Immature natural killer cell (primary cell): Measurements from ENCODE around the gene MYLK4. TPM values are rescaled to one million over a fixed set of nuclear protein-coding genes. Genes with fewer than 3 reads are reported as not detected.

Source experiments
- DNase-seq, 3 donors: peaks; one replicate each; pipeline ENCODE4 v3.0.0; 2022; ENCODE audit warnings: mixed read lengths in 1 of 3
- H3K27ac Mint-ChIP-seq, 6 donors: one replicate each; pipeline ENCODE4 v1.8.0; 2020; ENCODE audit warnings: mixed read lengths in 6 of 6, mild to moderate bottlenecking in 5 of 6, inconsistent platforms in 4 of 6, moderate library complexity in 3 of 6
- H3K27me3 Mint-ChIP-seq, 3 donors: one replicate each; pipeline ENCODE4 v1.8.0; 2020 to 2021; ENCODE audit warnings: low read depth in 3 of 3, mild to moderate bottlenecking in 3 of 3, mixed read lengths in 3 of 3, moderate library complexity in 3 of 3, inconsistent platforms in 1 of 3
- H3K36me3 Mint-ChIP-seq, 3 donors: one replicate each; pipeline ENCODE4 v1.8.0; 2020; ENCODE audit warnings: mixed read lengths in 3 of 3, inconsistent platforms in 2 of 3, mild to moderate bottlenecking in 2 of 3
- H3K4me1 Mint-ChIP-seq, 2 donors: one replicate each; pipeline ENCODE4 v1.8.0; 2020; ENCODE audit warnings: inconsistent platforms in 2 of 2, mild to moderate bottlenecking in 2 of 2, mixed read lengths in 2 of 2, moderate library complexity in 1 of 2
- H3K4me3 Mint-ChIP-seq, 5 donors: one replicate each; pipeline ENCODE4 v1.8.0; 2020; ENCODE audit warnings: mild to moderate bottlenecking in 5 of 5, mixed read lengths in 5 of 5, inconsistent platforms in 3 of 5, moderate library complexity in 3 of 5
- H3K9me3 Mint-ChIP-seq, 6 donors: one replicate each; pipeline ENCODE4 v1.8.0; 2020; ENCODE audit warnings: mild to moderate bottlenecking in 6 of 6, mixed read lengths in 6 of 6, inconsistent platforms in 4 of 6, moderate library complexity in 3 of 6
- polyA plus RNA-seq, 3 donors: library from polyadenylated mRNA; unstranded; fragments of 300-500 nt; fragmentation: Illumina TruSeq; gene quantifications; one replicate each; pipeline ENCODE4 v1.2.3, GENCODE V29; 2021

MYLK4 gene
- polyA plus RNA-seq, 3 donors from 2014 or later = 0.09 to 0.17 TPM; not detected in 1

GRCh38 chr6:2760882-2761842, 10.4 kb upstream of the MYLK4 start:
- Mint-ChIP-seq H3K4me3 (peak overlapping the region; percentile 6 to 55 (median 27)), H3K9me3 (no peaks in the 10 kb centered on the region), H3K36me3 (no peaks in the 10 kb centered on the region), H3K27ac (peak overlapping the region in 3 of 6 donors; percentile 5 to 35 (median 12)), H3K4me1 (peaks cover 12 to 16% of the 10 kb centered on the region in 2 donors), H3K27me3 (peaks cover 5 to 10% (median 9%) of the 10 kb centered on the region in 3 donors)
- peak in 2 of 3 donors; percentile 23 to 28 for DNase-seq

- Mint-ChIP-seq H3K4me3 (no peak overlapping the region), H3K9me3 (no peaks in the 10 kb centered on the region), H3K36me3 (no peaks in the 10 kb centered on the region), H3K27ac (no peak overlapping the region), H3K4me1 (peaks cover 3 to 6% of the 10 kb centered on the region in 2 donors), H3K27me3 (peaks cover 0 to 6% (median 3%) of the 10 kb centered on the region in 3 donors)
- no peak for DNase-seq
Observed at GRCh38 chr6:2758980-2759379, 8.3 kb upstream of the MYLK4 start.

GRCh38 chr6:2756687-2757224, 6.0 kb upstream of the MYLK4 start:
- no peaks in the 10 kb centered on the region for H3K9me3 Mint-ChIP-seq
- H3K27me3 Mint-ChIP-seq = peaks cover 0 to 13% (median 3%) of the 10 kb centered on the region in 3 donors
- H3K4me1 Mint-ChIP-seq = peaks cover 6 to 12% of the 10 kb centered on the region in 2 donors
- no peaks in the 10 kb centered on the region for H3K36me3 Mint-ChIP-seq
- no peak overlapping the region for H3K4me3 Mint-ChIP-seq
- H3K27ac Mint-ChIP-seq = no peak overlapping the region
- no peak for DNase-seq

- Mint-ChIP-seq H3K4me3 (no peak overlapping the region), H3K9me3 (no peaks in the 10 kb centered on the region), H3K36me3 (no peaks in the 10 kb centered on the region), H3K27me3 (peaks cover 0 to 13% (median 3%) of the 10 kb centered on the region in 3 donors), H3K27ac (no peak overlapping the region), H3K4me1 (peaks cover 5 to 9% of the 10 kb centered on the region in 2 donors)
- no peak for DNase-seq
Observed at GRCh38 chr6:2756241-2756640, 5.5 kb upstream of the MYLK4 start.

- peaks cover 3 to 7% of the 10 kb centered on the region in 2 donors for H3K4me1 Mint-ChIP-seq
Observed at GRCh38 chr6:2755456-2755855, 4.7 kb upstream of the MYLK4 start.

GRCh38 chr6:2754911-2755310, 4.2 kb upstream of the MYLK4 start:
- Mint-ChIP-seq H3K27ac (no peak overlapping the region), H3K36me3 (no peaks in the 10 kb centered on the region), H3K4me3 (no peak overlapping the region), H3K9me3 (no peaks in the 10 kb centered on the region), H3K27me3 (peaks cover 0 to 16% (median 1%) of the 10 kb centered on the region in 3 donors), H3K4me1 (peaks cover 4 to 12% of the 10 kb centered on the region in 2 donors)
- DNase-seq = no peak

More at GRCh38 chr6:2755456-2755855, 4.7 kb upstream of the MYLK4 start:
- Mint-ChIP-seq H3K4me3 (no peak overlapping the region), H3K36me3 (no peaks in the 10 kb centered on the region), H3K27me3 (peaks cover 0 to 14% (median 1%) of the 10 kb centered on the region in 3 donors), H3K27ac (no peak overlapping the region), H3K9me3 (no peaks in the 10 kb centered on the region)
- no peak for DNase-seq

- H3K27ac Mint-ChIP-seq = no peak overlapping the region
- peaks cover 6 to 15% of the 10 kb centered on the region in 2 donors for H3K4me1 Mint-ChIP-seq
- H3K4me3 Mint-ChIP-seq = no peak overlapping the region
- no peaks in the 10 kb centered on the region for H3K36me3 Mint-ChIP-seq
- H3K27me3 Mint-ChIP-seq = peaks cover 0 to 20% (median 1%) of the 10 kb centered on the region in 3 donors
- H3K9me3 Mint-ChIP-seq = no peaks in the 10 kb centered on the region
- no peak for DNase-seq
Observed at GRCh38 chr6:2754393-2754792, 3.7 kb upstream of the MYLK4 start.

GRCh38 chr6:2753743-2754142, 3.0 kb upstream of the MYLK4 start:
- DNase-seq = no peak
- Mint-ChIP-seq H3K9me3 (no peaks in the 10 kb centered on the region), H3K27me3 (peaks cover 1 to 20% (median 2%) of the 10 kb centered on the region in 3 donors), H3K4me1 (peaks cover 6 to 15% of the 10 kb centered on the region in 2 donors), H3K36me3 (no peaks in the 10 kb centered on the region), H3K4me3 (no peak overlapping the region), H3K27ac (no peak overlapping the region)

GRCh38 chr6:2753110-2753489, 2.4 kb upstream of the MYLK4 start:
- peaks cover 1 to 20% (median 2%) of the 10 kb centered on the region in 3 donors for H3K27me3 Mint-ChIP-seq
- no peaks in the 10 kb centered on the region for H3K9me3 Mint-ChIP-seq
- DNase-seq = no peak

GRCh38 chr6:2752477-2753109, 1.9 kb upstream of the MYLK4 start:
- H3K27me3 Mint-ChIP-seq = peaks cover 1 to 20% (median 2%) of the 10 kb centered on the region in 3 donors
- no peaks in the 10 kb centered on the region for H3K36me3 Mint-ChIP-seq
- H3K9me3 Mint-ChIP-seq = no peaks in the 10 kb centered on the region
- H3K4me3 Mint-ChIP-seq = no peak overlapping the region
- no peak overlapping the region for H3K27ac Mint-ChIP-seq
- DNase-seq = no peak
- peaks cover 6 to 15% of the 10 kb centered on the region in 2 donors for H3K4me1 Mint-ChIP-seq

More at GRCh38 chr6:2753110-2753489, 2.4 kb upstream of the MYLK4 start:
- H3K27ac Mint-ChIP-seq = no peak overlapping the region
- no peak overlapping the region for H3K4me3 Mint-ChIP-seq
- H3K4me1 Mint-ChIP-seq = peaks cover 6 to 15% of the 10 kb centered on the region in 2 donors
- H3K36me3 Mint-ChIP-seq = no peaks in the 10 kb centered on the region

GRCh38 chr6:2751871-2752270, 1.1 kb upstream of the MYLK4 start:
- no peaks in the 10 kb centered on the region for H3K36me3 Mint-ChIP-seq
- peaks cover 6 to 15% of the 10 kb centered on the region in 2 donors for H3K4me1 Mint-ChIP-seq
- H3K9me3 Mint-ChIP-seq = no peaks in the 10 kb centered on the region
- H3K4me3 Mint-ChIP-seq = no peak overlapping the region
- no peak overlapping the region for H3K27ac Mint-ChIP-seq
- H3K27me3 Mint-ChIP-seq = peaks cover 1 to 20% (median 2%) of the 10 kb centered on the region in 3 donors
- no peak for DNase-seq

GRCh38 chr6:2749969-2750600, 637 bp downstream of the MYLK4 start:
- DNase-seq = peak; percentile 44 to 58 (median 53)
- no peak overlapping the region for H3K4me3 Mint-ChIP-seq
- no peaks in the 10 kb centered on the region for H3K9me3 Mint-ChIP-seq
- H3K27ac Mint-ChIP-seq = no peak overlapping the region
- peaks cover 0 to 4% (median 0%) of the 10 kb centered on the region in 3 donors for H3K36me3 Mint-ChIP-seq
- peaks cover 1 to 20% (median 2%) of the 10 kb centered on the region in 3 donors for H3K27me3 Mint-ChIP-seq
- peaks cover 6 to 15% of the 10 kb centered on the region in 2 donors for H3K4me1 Mint-ChIP-seq

- peaks cover 0 to 18% (median 2%) of the 10 kb centered on the region in 3 donors for H3K27me3 Mint-ChIP-seq
- no peak overlapping the region for H3K27ac Mint-ChIP-seq
- no peak overlapping the region for H3K4me3 Mint-ChIP-seq
- peaks cover 0 to 4% (median 0%) of the 10 kb centered on the region in 3 donors for H3K36me3 Mint-ChIP-seq
- DNase-seq = no peak
- no peaks in the 10 kb centered on the region for H3K9me3 Mint-ChIP-seq
- peaks cover 3 to 9% of the 10 kb centered on the region in 2 donors for H3K4me1 Mint-ChIP-seq
Observed at GRCh38 chr6:2748183-2748582, 2.5 kb downstream of the MYLK4 start.
